ENCODE data around the gene NOTCH1. TPM values are rescaled to one million over a fixed set of nuclear protein-coding genes. Genes with fewer than 3 reads are reported as not detected.

NOTCH1 gene
- total RNA-seq, 4 donors from 2014 or later: 38.2 to 95.7 (median 53.8) TPM

GRCh38 chr9:136471802-136472487, 73.9 kb downstream of the NOTCH1 start:
- no peak overlapping the region for H3K4me3 ChIP-seq
- no peak overlapping the region for H3K27ac ChIP-seq
- H3K27me3 ChIP-seq: no peaks in the 10 kb centered on the region
- peaks cover 0 to 98% (median 0%) of the 10 kb centered on the region in 3 donors for H3K36me3 ChIP-seq
- no peak for DNase-seq
- no peaks in the 10 kb centered on the region for H3K4me1 ChIP-seq
- no peak for TF ChIP-seq POLR2A (IDR thresholded peaks at IDR 0.05)
- TF ChIP-seq CTCF (IDR thresholded peaks at IDR 0.05): no peak
- no peaks in the 10 kb centered on the region for H3K9me3 ChIP-seq

- Histone ChIP-seq H3K4me3 (no peak overlapping the region), H3K9me3 (no peaks in the 10 kb centered on the region), H3K4me1 (no peaks in the 10 kb centered on the region), H3K27ac (no peak overlapping the region), H3K27me3 (no peaks in the 10 kb centered on the region), H3K36me3 (peaks cover 0 to 98% (median 0%) of the 10 kb centered on the region in 3 donors)
- TF ChIP-seq POLR2A (IDR thresholded peaks at IDR 0.05) (no peak), CTCF (IDR thresholded peaks at IDR 0.05) (no peak)
- no peak for DNase-seq
Measured at GRCh38 chr9:136470792-136471469, 74.9 kb downstream of the NOTCH1 start.

GRCh38 chr9:136470356-136470755, 75.5 kb downstream of the NOTCH1 start:
- Histone ChIP-seq H3K27ac (no peak overlapping the region), H3K9me3 (no peaks in the 10 kb centered on the region), H3K4me1 (no peaks in the 10 kb centered on the region), H3K36me3 (peaks cover 0 to 98% (median 0%) of the 10 kb centered on the region in 3 donors), H3K27me3 (no peaks in the 10 kb centered on the region), H3K4me3 (no peak overlapping the region)
- no peak for DNase-seq
- TF ChIP-seq POLR2A (IDR thresholded peaks at IDR 0.05) (no peak), CTCF (IDR thresholded peaks at IDR 0.05) (no peak)

- DNase-seq: no peak
- Histone ChIP-seq H3K4me3 (no peak overlapping the region), H3K4me1 (no peaks in the 10 kb centered on the region), H3K27me3 (no peaks in the 10 kb centered on the region), H3K27ac (no peak overlapping the region), H3K36me3 (peaks cover 0 to 98% (median 0%) of the 10 kb centered on the region in 3 donors), H3K9me3 (no peaks in the 10 kb centered on the region)
- TF ChIP-seq CTCF (IDR thresholded peaks at IDR 0.05) (no peak), POLR2A (IDR thresholded peaks at IDR 0.05) (no peak)
Measured at GRCh38 chr9:136467766-136468165, 78.1 kb downstream of the NOTCH1 start.

- TF ChIP-seq POLR2A (IDR thresholded peaks at IDR 0.05) (no peak), CTCF (IDR thresholded peaks at IDR 0.05) (no peak)
Measured at GRCh38 chr9:136466155-136466541, 79.7 kb downstream of the NOTCH1 start.

More at GRCh38 chr9:136466155-136466541, 79.7 kb downstream of the NOTCH1 start:
- H3K4me3 ChIP-seq: no peak overlapping the region
- H3K36me3 ChIP-seq: peaks cover 0 to 98% (median 0%) of the 10 kb centered on the region in 3 donors
- H3K9me3 ChIP-seq: no peaks in the 10 kb centered on the region
- H3K27ac ChIP-seq: no peak overlapping the region
- DNase-seq: no peak
- H3K4me1 ChIP-seq: no peaks in the 10 kb centered on the region
- H3K27me3 ChIP-seq: no peaks in the 10 kb centered on the region

Measured in Peyer's patch (tissue), 4 donors.